HG03135 (cell line): ENCODE data around the gene IFNL1.
"Not testable (repeated sequence)": the region's sequence is repeated elsewhere in the genome, so short reads cannot be mapped to it uniquely, and the experiment has no call there.

Source experiments
- ATAC-seq: cut with Tn5 transposase; IDR thresholded peaks from one replicate; pipeline ENCODE4 v1.9.1; 2021; ENCODE audit warnings: mild to moderate bottlenecking, moderate library complexity; ENCODE audit not compliant: unreplicated experiment

IFNL1 gene

DNA sequence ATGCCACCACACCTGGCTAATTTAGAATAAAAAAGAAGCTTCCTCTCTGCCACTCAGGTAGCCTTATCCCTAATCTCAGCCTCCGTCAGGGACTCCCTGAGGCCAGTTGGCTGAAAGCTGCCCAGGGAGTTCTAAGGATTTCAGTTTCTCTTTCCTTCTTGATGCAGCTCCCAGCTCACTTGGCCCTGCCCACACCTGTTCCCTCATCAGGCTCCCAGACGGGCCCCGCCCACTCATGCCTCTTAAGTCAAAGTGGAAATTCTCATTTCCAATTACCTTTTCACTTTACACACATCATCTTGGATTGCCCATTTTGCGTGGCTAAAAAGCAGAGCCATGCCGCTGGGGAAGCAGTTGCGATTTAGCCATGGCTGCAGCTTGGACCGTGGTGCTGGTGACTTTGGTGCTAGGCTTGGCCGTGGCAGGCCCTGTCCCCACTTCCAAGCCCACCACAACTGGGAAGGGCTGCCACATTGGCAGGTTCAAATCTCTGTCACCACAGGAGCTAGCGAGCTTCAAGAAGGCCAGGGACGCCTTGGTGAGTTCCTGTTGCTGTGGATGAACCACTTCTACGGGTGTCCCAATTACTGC is at the start of gene IFNL1:
Gene IFNL1 (plus strand): TSS at position 353 of the 591 bp plus-strand sequence. CDS start 15 bp downstream, at position 368.
- ATAC-seq: no peak

DNA sequence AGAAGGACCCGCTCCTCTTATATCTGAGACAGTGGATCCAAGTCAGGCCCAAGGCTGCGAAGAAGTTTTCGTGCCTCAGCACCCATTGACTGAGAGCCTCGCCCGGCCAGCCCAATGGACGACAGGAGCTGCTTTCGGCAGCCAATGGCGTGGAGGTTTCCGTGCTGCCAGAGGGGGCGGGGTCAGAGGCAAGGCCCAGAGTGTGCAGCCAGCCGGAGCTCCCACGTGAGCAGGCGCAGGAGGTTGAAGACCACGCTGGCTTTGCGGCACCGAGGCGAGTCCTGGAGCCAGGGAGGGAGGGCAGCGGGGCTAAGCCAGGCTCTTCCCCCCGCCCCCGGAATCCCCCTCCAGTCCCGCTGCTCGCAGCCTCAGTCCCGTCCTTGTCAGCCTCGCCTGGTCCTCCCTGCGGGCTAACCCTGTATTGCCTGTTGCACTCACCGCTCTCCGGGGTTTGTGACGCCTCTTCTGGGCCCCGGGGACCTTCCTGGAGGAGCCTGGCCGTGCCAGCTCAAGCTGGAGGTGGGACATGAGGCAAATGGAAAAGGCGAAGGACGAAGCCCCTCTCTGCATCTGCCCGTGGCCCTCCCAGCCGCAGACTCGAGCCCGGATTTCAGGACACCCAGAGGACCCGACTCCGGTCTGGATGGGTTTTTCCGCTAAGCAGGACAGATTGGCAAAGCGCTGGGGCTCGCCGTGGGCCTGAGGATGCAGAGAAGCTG is 49.1 kb upstream of the IFNL1 start:
- ATAC-seq: no peak

DNA sequence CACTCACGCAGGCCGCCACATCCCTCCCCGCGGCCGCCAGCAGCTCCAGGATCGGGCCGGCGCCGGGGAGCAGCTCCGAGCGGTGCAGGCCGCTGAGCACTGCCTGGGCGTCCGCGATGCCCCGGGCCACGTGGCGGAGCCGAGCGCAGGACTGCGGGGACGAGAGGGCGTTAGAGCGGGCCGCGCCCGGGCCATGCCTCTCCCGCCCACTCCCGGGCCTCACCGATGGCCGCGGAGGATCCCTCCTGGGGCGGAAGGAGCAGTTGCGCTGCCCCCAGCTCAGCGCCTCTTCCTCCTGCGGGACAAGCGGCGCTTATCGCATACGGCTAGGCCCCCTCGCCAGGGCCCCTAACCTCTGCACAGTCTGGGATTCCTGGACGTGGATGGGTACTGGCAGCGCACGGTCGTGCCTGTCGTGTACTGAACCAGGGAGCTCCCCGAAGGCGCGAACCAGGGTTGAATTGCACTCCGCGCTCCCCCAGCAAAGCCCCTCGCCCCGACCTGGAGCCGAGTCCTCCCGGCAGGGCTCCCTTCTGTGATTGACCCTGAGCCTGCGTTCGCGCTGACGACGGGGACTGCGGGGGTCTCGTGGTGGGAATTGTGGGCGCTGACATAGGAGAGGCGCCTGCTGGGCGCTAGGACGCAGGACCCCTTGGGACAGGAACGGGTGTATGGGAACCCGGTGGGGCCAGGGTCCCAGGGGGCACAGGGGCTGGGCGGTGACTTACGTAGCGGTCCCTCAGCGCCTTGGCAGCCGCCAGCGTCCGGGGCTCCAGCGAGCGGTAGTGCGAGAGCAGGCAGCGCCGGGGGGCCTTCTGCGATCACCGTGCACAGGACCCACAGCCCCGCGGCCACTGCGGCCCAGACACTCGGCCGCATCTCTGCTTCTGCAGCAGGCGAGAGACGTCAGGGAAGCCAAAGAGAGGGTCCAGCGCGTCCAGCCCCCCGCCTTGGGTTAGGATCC is 48.2 kb upstream of the IFNL1 start:
- ATAC-seq: no peak

DNA sequence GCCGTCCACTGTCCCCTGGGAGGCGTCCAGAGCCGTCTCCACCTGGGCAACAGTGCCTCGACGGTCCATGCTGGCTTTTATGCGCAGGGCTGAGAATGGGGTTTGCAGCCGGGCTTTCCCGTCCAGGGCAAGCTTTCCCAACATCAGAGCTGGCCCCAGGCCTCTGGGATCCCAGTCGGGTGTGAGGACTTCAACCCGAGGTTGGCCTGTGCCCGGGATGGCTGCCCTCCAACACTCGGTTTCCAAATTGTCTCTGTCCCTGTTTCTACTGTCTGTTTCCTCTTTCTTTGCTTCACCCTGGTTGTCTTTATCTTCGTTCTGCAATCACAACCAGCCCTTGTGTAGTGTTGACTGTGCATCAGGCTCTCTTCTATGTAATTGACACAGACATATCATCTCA is 47.4 kb upstream of the IFNL1 start, which contains the start of gene IFNL4:
Gene IFNL4 (minus strand): TSS at position 51 of the 400 bp plus-strand sequence.
- no peak for ATAC-seq

DNA sequence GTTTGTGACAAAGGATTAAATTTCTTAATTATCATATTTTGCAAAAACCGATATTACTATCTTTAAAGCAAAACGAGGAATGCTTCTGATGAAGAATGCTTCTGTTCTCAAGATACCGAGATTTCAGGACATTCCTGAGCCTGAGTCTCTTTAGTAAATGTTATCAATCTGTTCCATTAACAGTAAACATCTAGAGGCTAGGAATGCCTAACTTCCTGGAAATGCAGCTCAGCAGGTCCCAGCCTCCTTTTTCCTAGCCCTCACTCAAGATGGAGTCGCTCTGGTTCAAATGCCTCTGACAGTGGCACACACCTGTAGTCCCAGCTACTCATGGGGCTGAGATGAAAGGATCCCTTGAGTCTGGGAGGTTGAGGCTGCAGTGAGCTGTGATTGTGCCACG is 45.1 kb upstream of the IFNL1 start:
- ATAC-seq: no peak

DNA sequence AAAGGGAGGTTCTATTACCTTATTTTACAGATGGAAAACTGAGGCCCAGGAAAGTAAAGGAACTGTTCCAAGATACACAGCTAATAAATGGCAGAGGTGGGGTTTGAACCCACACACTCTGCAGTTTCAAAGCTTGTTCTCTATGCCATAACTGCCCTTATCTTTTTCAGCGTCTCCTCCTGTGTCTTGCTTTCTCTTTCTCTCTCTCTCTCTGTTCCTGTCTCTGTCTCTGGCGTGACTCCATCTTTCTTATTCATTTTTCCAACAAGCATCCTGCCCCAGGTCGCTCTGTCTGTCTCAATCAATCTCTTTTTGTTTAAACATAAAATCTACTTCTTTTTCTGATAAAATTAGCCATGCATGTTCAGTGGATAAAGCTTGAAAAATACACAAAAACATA is 44.4 kb upstream of the IFNL1 start:
- no peak for ATAC-seq

DNA sequence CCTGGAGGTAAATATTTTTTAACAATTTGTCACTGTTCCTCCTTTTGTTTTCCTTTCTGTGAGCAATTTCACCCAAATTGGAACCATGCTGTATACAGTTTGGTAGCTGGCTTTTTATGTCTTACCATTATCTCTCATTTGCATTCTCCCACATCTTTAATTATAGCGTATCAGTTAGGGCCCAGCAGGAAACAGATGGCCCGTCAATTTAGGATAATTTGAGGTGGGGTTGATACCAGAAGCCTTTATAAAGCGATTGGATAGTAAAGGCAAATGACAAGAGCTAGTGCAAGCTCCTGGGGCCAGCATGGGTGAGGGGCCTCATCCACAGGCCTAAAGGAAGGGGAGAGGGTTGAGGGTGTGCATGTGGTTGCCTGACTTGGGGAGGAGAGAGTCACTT is 43.7 kb upstream of the IFNL1 start:
- no peak for ATAC-seq

DNA sequence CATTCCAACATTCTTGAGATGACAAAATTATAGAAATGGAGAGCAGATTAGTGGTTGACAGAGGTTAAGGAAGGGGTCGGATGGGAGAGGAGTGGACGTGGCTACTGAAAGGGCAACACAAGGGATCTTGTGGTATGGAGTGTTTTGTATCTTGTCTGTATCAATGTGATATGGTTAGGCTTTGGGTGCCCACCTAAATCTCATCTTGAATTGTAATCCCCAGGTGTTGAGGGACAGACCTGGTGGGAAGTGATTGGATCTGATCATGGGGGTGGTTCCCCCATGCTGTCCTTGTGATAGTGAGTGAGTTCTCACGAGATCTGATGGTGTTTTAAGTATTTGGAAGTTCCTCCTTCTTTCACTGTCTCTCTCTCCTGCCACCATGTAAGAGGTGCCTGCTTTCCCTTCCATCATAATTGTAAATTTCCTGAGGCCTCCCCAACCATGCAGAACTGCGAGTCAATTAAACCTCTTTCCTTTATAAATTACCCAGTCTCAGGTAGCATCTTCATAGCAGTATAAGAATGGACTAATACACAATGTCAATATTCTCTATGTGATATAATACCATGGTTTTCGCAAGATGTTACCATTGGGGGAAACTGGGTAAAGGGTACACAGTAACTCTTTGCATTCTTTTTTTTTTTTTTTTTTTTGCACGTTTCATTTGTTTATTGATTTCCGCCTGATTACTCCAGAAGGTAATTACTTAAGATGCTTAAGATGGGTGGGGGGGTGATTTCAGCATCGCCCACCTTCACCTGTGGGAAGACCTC is 42.6 kb upstream of the IFNL1 start:
- no peak for ATAC-seq

DNA sequence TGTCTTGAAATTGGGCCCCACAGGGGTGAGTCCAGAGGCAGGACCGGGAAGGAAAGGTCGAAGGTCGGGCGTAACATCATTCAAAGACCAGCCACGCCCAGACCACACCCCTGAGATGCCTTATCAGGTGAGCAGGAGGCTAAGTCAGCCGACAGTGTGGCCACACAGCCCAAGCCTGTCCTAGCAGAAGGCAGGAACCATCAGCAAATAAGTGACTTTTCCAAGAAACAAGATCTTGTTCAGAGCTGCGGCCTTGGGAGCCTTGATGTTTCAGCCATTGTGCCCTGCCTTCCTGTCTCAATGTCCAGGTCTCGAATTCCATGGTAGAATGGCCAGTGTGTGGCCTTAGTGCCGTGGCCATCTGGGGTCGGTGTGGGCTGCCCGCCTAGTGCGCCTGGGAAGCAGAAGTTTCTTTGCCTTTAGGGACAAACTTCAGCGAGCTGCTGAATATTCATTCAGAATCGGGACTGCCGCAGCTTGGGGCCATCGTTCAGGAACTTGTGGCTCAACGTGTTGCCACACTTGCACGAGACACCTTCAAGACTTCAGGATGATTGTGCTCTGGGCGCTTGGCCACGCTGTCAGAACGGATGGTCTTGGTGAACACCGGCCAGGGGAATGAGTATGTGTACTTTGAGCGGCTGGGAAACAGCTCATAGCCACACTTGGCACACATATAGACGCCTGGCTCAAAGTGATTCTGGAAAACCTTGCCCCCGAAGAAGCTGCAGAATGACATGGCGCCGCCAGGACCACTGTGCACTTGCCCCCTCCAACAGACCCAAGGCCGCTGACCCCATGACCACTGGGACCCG is 41.5 kb upstream of the IFNL1 start:
- ATAC-seq: no peak

DNA sequence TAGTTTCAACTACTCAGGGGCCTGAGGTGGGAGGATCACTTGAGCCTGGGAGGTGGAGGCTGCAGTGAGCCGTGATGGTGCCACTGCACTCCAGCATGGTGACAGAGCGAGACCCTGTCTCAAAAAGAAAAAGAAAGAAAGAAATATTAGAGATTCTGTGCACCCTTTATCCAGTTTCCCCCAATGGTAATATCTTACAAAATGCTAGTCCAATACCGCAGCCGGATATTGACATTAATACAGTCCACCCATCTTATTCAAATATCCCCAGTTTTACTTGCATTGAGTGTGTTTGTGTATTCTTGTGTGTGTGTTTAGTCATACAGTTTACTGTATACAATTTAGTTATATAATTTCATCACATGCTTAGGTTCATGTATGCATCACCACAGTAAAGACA is 39.0 kb upstream of the IFNL1 start:
- ATAC-seq: no peak

DNA sequence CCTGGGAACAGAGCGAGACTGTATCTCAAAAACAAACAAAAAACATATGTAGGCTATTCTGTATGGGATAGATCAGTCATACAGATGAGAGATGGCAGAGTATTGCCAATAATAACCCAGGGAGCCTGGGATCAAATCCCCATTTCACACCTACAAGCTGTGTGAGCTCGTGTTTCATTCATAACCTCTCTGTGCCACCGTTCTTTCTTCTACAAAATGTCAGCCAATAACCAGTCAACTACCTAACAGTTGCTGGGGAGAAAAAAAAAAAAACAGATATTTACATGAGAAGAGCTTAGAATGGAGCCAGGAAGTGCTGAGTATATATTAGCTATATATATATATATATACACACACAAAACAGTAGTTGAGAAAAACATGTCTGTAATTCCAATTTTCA is 34.5 kb upstream of the IFNL1 start:
- no peak for ATAC-seq

DNA sequence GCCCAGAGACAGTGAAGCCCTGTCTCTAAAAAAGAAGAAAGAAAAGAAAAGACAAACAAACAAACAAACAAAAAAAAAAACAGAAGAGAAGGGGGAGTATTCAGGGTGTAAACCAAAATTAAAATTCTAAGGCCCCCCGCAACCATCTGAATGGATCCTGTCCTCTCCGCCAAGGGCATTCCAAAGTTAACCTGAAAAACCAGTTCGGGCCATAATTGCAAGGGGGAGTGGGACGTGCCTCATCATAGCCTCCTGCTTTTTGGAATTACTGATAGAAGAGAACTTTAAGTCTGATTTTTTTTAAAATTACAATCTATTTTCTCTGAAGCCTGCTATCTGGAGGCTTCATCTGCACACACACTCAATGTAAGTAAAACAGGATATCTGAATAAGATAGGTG is 33.7 kb upstream of the IFNL1 start:
- ATAC-seq: no peak

DNA sequence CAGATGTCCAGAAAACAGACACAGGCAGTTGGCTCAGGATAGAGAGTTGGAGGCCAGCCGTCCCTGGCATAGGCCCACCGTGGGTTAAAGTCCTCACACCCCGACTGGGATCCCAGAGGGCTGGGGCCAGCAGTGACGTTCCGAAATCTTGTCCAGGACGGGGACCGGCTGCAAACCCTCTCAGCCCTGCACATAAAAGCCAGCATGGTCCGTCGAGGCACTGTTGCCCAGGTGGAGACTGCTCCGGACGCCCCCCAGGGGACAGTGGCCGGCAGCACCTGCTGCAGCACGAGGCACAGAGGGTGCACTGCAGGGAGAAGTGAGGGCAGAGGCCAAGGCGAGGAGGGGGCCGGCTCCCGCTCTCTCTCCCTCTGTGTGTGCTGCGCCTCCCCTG is 32.3 kb upstream of the IFNL1 start:
- no peak for ATAC-seq

DNA sequence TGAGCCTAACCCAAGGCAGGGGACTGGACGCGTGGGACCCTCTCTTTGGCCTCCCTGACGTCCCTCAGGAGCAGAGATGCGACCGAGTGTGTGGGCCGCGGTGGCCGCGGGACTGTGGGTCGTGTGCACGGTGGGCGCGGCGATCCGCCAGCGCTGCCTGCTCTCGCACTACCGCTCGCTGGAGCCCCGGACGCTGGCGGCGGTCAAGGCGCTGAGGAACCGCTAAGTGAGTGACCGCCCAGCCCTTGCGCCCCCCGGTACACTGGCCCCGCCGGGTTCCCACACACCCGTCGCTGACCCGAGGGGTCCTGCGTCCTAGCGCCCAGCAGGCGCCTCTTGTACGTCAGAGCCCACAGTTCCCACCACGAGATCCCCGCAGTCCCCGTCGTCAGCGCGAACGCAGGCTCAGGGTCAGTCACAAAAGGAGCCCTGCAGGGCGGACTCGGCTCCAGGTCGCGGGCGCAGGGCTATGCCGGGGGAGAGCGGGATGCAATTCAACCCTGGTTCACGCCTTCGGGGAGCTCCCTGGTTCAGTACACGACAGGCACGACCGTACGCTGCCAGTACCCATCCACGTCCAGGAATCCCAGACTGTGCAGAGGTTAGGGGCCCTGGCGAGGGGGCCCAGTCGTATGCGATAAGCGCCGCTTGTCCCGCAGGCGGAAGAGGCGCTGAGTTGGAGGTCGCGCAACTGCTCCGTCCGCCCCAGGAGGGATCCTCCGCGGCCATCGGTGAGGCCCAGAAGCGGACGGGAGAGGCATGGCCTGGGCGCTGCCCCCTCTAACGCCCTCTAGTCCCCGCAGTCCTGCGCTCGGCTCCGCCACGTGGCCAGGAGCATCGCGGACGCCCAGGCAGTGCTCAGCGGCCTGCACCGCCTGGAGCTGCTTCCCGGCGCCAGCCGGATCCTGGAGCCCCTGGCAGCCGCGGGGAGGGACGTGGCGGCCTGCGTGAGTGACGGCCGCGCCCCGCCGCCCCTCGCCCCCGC is 31.6 kb upstream of the IFNL1 start:
- ATAC-seq: no peak

DNA sequence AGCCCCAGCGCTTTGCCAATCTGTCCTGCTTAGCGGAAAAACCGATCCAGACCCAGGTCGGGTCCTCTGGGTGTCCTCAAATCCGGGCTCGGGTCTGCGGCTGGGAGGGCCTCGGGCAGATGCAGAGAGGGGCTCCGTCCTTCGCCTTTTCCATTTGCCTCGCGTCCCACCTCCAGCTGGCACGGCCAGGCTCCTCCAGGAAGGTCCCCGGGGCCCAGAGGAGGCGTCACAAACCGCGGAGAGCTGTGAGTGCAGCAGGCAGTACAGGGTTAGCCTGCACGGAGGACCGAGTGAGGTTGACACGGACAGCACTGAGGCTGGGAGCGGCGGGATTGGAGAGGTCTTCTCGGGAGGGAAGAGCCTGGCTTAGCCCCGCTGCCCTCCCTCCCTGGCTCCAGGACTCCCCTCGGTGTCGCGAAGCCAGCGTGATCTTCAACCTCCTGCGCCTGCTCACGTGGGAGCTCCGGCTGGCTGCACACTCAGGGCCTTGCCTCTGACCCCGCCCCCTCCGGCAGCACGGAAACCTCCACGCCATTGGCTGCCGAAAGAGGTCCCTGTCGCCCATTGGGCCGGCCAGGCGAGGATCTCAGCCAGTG is 30.8 kb upstream of the IFNL1 start:
- no peak for ATAC-seq

DNA sequence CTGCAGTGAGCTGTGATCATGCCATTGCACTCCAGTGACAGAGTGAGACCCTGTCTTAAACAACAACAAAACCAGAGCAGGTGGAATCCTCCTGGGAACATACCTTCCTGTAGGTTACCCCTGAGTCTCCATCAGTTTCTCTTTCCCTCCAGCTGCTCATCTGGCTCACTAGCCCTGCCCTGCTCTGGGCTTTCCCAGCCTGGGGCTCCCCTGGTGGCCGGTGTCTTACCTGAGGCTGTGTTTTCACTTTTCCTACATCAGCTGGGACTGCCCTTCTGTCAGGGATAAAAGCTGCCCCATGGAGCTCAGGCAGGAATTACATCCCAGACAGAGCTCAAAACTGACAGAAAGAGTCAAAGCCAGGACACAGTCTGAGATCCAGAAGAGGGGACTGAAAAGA is 28.1 kb upstream of the IFNL1 start, which contains the start of gene IFNL2:
Gene IFNL2 (plus strand): TSS at position 312 of the 400 bp plus-strand sequence. CDS start 173 bp downstream, outside the sequence.
- not testable (repeated sequence) for ATAC-seq

DNA sequence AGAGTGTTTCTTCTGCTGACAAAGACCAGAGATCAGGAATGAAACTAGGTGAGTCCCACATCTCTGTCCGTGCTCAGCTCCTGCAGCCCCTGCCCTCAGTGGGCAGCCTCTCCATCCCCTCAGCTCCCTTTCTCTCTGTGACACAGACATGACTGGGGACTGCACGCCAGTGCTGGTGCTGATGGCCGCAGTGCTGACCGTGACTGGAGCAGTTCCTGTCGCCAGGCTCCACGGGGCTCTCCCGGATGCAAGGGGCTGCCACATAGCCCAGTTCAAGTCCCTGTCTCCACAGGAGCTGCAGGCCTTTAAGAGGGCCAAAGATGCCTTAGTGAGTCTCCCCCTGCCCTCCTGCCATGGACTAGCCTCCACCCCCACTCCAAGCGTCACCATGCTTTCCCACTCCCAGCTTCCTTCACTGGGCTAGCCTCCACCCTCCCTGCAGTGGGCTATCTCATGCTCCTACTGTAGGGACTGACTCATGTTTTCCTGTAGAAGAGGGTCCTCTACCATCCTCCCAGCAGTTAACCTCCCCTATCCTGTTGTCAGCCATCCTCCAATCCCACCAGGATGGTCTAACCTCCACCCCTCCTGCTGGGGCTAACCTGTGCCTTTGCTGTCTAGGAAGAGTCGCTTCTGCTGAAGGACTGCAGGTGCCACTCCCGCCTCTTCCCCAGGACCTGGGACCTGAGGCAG is 27.5 kb upstream of the IFNL1 start:
- not testable (repeated sequence) for ATAC-seq

DNA sequence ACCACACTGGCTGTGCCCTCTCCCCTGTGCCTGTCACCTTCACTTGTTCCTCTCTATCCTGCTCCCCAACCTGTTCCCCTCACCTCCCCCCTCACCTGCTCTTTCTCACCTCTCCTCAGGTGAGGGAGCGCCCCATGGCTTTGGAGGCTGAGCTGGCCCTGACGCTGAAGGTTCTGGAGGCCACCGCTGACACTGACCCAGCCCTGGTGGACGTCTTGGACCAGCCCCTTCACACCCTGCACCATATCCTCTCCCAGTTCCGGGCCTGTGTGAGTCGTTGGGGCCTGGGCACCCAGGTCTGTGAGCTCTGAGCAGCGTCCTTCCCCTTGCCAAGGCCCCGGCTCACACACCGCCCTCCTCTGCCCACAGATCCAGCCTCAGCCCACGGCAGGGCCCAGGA is 26.8 kb upstream of the IFNL1 start:
- not testable (repeated sequence) for ATAC-seq
